ENCODE data around the gene CERS6. TPM values are rescaled to one million over a fixed set of nuclear protein-coding genes. Genes with fewer than 3 reads are reported as not detected.

CERS6 gene
- total RNA-seq, 4 donors from 2014 or later: 35.7 to 60.6 (median 39.2) TPM

DNA sequence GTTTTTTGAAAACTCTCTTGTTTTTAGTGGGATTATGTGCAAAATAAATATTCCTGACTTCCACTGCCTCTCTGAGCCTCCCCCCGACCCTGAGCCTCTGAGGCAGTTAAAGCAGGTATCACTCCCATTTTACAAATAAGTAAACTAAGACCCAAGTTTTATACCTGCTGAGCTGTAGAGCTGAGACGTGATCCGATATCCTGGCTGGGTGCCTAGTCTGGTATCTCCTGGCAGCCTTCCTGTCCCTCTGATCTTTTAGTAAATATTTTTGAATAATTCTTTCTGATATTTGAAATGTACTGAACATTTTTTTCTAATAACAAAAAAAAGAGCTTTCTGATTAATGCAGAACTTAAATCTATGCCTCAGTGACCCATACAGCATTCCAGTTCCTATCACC is 238.1 kb downstream of the CERS6 start:
- Histone ChIP-seq H3K9me3 (no peaks in the 10 kb centered on the region), H3K4me1 (peaks cover 23 to 31% of the 10 kb centered on the region in 2 donors), H3K36me3 (no peaks in the 10 kb centered on the region), H3K4me3 (replicated peaks in 1 of 3) (no peak overlapping the region), H3K27me3 (no peaks in the 10 kb centered on the region), H3K27ac (no peak overlapping the region)
- peak; percentile 19 to 20 for DNase-seq
- 65 to 74% methylated on average over 3 of the region's 3 CpGs for WGBS, 2 donors
- no peak for TF ChIP-seq POLR2A (IDR thresholded peaks at IDR 0.05)
- TF ChIP-seq, protein P1, sequence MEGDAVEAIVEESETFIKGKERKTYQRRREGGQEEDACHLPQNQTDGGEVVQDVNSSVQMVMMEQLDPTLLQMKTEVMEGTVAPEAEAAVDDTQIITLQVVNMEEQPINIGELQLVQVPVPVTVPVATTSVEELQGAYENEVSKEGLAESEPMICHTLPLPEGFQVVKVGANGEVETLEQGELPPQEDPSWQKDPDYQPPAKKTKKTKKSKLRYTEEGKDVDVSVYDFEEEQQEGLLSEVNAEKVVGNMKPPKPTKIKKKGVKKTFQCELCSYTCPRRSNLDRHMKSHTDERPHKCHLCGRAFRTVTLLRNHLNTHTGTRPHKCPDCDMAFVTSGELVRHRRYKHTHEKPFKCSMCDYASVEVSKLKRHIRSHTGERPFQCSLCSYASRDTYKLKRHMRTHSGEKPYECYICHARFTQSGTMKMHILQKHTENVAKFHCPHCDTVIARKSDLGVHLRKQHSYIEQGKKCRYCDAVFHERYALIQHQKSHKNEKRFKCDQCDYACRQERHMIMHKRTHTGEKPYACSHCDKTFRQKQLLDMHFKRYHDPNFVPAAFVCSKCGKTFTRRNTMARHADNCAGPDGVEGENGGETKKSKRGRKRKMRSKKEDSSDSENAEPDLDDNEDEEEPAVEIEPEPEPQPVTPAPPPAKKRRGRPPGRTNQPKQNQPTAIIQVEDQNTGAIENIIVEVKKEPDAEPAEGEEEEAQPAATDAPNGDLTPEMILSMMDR (IDR thresholded peaks at IDR 0.05): no peak
- intact Hi-C loops (cut with DNase I): no loop called here

DNA sequence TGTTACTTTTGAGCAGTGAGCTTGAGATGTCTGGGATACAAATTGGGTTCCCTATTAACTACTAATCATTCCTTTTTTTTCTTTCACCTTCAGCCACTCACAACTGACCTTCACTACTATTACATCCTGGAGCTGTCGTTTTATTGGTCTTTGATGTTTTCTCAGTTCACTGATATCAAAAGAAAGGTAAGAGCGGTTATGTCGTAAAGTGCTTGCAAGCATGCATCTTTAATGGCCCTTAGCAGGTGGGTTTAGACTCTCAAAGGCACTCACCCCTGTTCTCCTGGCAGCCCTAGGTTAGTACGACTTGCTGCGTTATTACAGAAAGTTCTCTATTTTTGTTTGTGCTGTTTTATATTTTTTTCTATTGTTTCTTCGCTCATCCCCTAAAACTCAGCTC is 238.8 kb downstream of the CERS6 start:
- intact Hi-C loops (cut with DNase I): no loop called here
- no peak for TF ChIP-seq POLR2A (IDR thresholded peaks at IDR 0.05)
- TF ChIP-seq, protein P1 (IDR thresholded peaks at IDR 0.05): no peak
- DNase-seq: peak; percentile 35 to 59
- Histone ChIP-seq H3K9me3 (no peaks in the 10 kb centered on the region), H3K27me3 (no peaks in the 10 kb centered on the region), H3K27ac (peak overlapping the region in 2 of 3 donors; percentile 46 to 69), H3K36me3 (no peaks in the 10 kb centered on the region), H3K4me3 (replicated peaks in 1 of 3) (no peak overlapping the region), H3K4me1 (peaks cover 23 to 34% of the 10 kb centered on the region in 2 donors)
- WGBS, 2 donors: 35 to 42% methylated on average over 6 of the region's 6 CpGs

DNA sequence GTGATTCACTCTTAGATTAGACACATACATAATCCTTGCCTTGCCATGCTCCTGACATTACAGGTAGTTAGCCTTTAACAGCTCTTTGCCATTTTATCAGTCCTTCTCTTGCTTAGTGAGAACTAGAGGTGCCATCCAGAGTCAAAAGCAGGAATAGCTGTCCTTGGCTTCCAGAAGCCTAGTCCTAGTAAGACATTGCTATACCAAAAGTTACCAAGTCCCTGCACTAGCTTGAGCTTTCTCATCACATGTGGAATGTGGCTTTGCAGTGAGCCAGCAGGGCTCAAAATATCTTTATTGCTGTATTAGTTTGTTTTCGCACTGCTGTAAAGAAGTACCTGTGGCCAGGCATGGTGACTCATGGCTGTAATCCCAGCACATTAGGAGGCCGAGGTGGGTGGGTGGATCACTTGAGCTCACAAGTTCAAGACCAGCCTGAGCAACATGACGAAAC is 241.6 kb downstream of the CERS6 start:
- no peaks in the 10 kb centered on the region for H3K27me3 ChIP-seq
- no peak overlapping the region for H3K27ac ChIP-seq
- no peak for DNase-seq
- intact Hi-C loops (cut with DNase I): no loop called here
- no peaks in the 10 kb centered on the region for H3K9me3 ChIP-seq
- H3K4me3 ChIP-seq (replicated peaks in 1 of 3): no peak overlapping the region
- peaks cover 11 to 32% of the 10 kb centered on the region in 2 donors for H3K4me1 ChIP-seq
- TF ChIP-seq POLR2A (IDR thresholded peaks at IDR 0.05): no peak
- TF ChIP-seq, protein P1 (IDR thresholded peaks at IDR 0.05): no peak
- H3K36me3 ChIP-seq: no peaks in the 10 kb centered on the region
- WGBS, 2 donors: 98 to 100% methylated on average over 3 of the region's 3 CpGs

DNA sequence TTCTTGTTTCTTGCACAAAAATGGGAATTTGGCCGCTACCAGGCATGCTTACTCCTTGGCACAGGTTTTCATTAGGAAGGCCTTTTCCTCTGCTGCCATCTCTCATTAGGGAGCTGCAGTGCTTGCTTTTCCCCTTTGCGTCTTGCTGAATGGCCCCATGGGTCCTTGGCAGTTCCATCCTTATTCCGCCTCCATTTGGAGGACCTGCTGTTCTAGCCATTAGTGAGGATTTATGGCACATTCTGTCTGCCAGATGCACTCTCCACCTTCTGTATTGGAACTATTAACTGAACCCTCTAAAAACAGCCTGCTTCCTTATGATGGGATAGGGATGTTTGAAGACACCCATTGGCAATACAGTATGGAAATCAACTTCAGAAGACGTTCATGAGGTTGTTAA is 242.9 kb downstream of the CERS6 start:
- no peaks in the 10 kb centered on the region for H3K36me3 ChIP-seq
- intact Hi-C loops (cut with DNase I): no loop called here
- H3K4me1 ChIP-seq: peaks cover 11 to 32% of the 10 kb centered on the region in 2 donors
- H3K4me3 ChIP-seq (replicated peaks in 1 of 3): no peak overlapping the region
- WGBS, 2 donors: 90 to 96% methylated on average over 4 of the region's 4 CpGs
- no peaks in the 10 kb centered on the region for H3K27me3 ChIP-seq
- no peak overlapping the region for H3K27ac ChIP-seq
- no peaks in the 10 kb centered on the region for H3K9me3 ChIP-seq
- no peak for DNase-seq
- TF ChIP-seq, protein P1 (IDR thresholded peaks at IDR 0.05): no peak
- TF ChIP-seq POLR2A (IDR thresholded peaks at IDR 0.05): no peak

DNA sequence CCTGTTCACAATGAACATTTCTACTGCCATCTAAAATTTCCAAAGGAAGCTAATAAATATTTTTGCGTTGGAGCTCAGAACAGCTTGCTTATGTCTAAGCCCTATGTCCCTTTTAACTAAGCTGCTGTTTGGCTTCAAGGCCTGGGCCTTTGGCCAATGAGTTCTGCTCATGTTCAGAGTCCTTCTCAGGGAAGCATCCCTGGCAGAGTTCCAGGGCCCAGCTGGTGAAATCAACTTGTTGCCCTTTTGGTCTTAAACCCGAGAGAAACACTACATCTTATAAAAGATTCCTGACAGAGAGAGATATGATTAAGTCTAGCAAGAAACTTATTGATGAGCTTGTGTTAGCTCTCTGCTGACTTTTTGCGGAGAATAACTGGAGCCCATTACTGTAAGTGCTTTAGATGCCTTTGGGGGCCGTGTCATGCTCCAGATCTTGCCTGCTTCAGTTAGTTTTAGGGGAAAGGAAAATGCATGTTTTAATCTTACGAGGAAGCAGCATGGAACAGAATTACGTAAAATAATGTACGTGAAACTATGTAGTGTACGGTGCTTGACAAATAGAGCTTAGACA is 243.9 kb downstream of the CERS6 start:
- no peak overlapping the region for H3K4me3 ChIP-seq (replicated peaks in 1 of 3)
- H3K9me3 ChIP-seq: no peaks in the 10 kb centered on the region
- peak; percentile 60 to 70 for DNase-seq
- peaks cover 8 to 26% of the 10 kb centered on the region in 2 donors for H3K4me1 ChIP-seq
- no peak overlapping the region for H3K27ac ChIP-seq
- WGBS, 2 donors: 83% methylated on average over 8 of the region's 8 CpGs
- H3K27me3 ChIP-seq: no peaks in the 10 kb centered on the region
- H3K36me3 ChIP-seq: no peaks in the 10 kb centered on the region
- TF ChIP-seq, protein P1 (IDR thresholded peaks at IDR 0.05): no peak
- TF ChIP-seq POLR2A (IDR thresholded peaks at IDR 0.05): no peak
- intact Hi-C loops (cut with DNase I): loop anchor here (10.0 kb wide), 2 partner anchors 245 to 355 kb away; partner anchors contain the start of gene CERS6

Measured in thyroid gland (tissue), 4 donors.